PFSK-1 (cell line): ENCODE data around the gene B3GNT4.

Source experiments
- FOXP2 ChIP-seq: optimal IDR thresholded peaks from 2 replicates; pipeline ENCODE3; 2011; ENCODE audit warnings: borderline replicate concordance, control low read depth, inconsistent platforms; ENCODE audit not compliant: insufficient read depth; ENCODE audit errors: extremely low read length, extremely low read depth
- POLR2AphosphoS5 ChIP-seq: IDR thresholded peaks from 2 replicates; pipeline ENCODE4 v1.6.1; 2012; ENCODE audit warnings: low read depth, mild to moderate bottlenecking, control low read depth, low read length, moderate library complexity
- SIN3A ChIP-seq: IDR thresholded peaks from 2 replicates; pipeline ENCODE4 v1.6.1; 2012; ENCODE audit warnings: mild to moderate bottlenecking, low read length, moderate library complexity, borderline replicate concordance; ENCODE audit not compliant: insufficient read depth
- TAF1 ChIP-seq: IDR thresholded peaks from 2 replicates; pipeline ENCODE4 v1.6.1; 2012; ENCODE audit warnings: low read length, control low read depth, borderline replicate concordance; ENCODE audit not compliant: insufficient read depth
- TF ChIP-seq, protein P1 (sequence below), 2 experiments: IDR thresholded peaks; 2 replicates each; pipeline versions ENCODE4 v1.6.1 to v1.8.0; 2011 to 2012; ENCODE audit warnings: low read depth in 2 of 2, low read length in 2 of 2, control low read depth in 1 of 2, inconsistent platforms in 1 of 2, mild to moderate bottlenecking in 1 of 2, moderate library complexity in 1 of 2; ENCODE audit not compliant: insufficient read depth in 1 of 2

Gene B3GNT4

DNA sequence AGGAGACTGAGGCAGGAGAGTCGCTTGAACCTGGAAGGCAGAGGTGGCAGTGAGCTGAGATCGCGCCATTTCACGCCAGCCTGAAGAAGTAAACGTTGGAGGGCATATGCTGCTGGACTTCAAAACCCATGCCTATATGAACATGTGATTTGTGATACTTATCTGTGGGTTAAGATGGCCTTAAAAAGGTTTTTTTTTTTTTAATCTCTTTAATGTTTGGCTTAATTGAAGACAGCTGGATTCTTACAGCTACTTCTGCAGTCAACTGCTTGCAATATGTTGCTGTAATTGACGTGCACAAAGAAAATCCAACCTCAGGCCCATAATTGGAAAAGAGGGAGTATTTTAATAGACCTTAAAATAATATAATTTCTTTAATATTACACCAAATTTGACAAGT is 1.5 kb upstream of the B3GNT4 start:
- TF ChIP-seq SIN3A = no peak
- no peak for TF ChIP-seq FOXP2
- no peak for TF ChIP-seq POLR2AphosphoS5
- TF ChIP-seq, protein P1, sequence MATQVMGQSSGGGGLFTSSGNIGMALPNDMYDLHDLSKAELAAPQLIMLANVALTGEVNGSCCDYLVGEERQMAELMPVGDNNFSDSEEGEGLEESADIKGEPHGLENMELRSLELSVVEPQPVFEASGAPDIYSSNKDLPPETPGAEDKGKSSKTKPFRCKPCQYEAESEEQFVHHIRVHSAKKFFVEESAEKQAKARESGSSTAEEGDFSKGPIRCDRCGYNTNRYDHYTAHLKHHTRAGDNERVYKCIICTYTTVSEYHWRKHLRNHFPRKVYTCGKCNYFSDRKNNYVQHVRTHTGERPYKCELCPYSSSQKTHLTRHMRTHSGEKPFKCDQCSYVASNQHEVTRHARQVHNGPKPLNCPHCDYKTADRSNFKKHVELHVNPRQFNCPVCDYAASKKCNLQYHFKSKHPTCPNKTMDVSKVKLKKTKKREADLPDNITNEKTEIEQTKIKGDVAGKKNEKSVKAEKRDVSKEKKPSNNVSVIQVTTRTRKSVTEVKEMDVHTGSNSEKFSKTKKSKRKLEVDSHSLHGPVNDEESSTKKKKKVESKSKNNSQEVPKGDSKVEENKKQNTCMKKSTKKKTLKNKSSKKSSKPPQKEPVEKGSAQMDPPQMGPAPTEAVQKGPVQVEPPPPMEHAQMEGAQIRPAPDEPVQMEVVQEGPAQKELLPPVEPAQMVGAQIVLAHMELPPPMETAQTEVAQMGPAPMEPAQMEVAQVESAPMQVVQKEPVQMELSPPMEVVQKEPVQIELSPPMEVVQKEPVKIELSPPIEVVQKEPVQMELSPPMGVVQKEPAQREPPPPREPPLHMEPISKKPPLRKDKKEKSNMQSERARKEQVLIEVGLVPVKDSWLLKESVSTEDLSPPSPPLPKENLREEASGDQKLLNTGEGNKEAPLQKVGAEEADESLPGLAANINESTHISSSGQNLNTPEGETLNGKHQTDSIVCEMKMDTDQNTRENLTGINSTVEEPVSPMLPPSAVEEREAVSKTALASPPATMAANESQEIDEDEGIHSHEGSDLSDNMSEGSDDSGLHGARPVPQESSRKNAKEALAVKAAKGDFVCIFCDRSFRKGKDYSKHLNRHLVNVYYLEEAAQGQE (IDR thresholded peaks at IDR 0.05; ENCODE audit: insufficient read depth in 1 of 2, low read depth in 2 of 2, low read length in 2 of 2) = no peak
- no peak for TF ChIP-seq TAF1

DNA sequence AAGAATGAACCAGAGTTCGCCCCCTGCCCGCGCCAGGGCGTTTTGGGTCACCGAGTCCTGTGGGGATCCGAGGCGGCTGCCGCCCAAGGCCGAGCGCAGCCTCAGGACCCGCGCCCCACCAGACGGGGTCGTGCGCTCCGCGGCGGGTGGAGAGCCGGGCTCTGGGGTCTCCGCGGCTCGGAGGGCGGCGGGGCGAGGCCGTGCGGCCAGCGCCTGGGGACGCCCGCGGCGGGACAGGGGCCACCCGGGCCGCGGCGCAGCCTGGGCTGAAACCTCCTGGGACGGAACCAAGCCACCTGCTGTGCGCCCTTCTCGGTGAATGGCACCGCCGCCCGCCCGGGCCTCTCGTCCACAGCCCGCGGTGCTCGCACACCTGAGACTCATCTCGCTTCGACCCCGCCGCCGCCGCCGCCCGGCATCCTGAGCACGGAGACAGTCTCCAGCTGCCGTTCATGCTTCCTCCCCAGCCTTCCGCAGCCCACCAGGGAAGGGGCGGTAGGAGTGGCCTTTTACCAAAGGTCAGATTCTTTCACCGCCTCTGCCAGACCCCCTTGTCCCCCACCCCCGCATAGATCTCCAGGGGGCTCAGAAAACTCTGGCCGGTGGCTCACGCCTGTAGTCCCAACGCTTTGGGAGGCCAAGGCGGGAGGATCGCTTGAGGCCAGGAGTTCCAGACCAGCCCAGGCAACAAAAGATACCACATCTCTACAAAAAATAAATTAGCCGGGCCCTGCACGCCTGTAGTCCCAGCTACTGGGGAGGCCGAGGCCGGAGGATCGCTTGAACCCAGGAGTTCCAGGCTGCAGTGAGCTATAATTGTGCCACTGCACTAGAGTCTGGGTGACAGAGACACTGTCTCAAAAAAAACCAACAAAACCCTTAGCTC is 901 bp downstream of the B3GNT4 start:
- TF ChIP-seq, protein P1 (IDR thresholded peaks at IDR 0.05; ENCODE audit: insufficient read depth in 1 of 2, low read depth in 2 of 2, low read length in 2 of 2) = no peak
- no peak for TF ChIP-seq TAF1
- TF ChIP-seq SIN3A = no peak
- no peak for TF ChIP-seq POLR2AphosphoS5
- no peak for TF ChIP-seq FOXP2

DNA sequence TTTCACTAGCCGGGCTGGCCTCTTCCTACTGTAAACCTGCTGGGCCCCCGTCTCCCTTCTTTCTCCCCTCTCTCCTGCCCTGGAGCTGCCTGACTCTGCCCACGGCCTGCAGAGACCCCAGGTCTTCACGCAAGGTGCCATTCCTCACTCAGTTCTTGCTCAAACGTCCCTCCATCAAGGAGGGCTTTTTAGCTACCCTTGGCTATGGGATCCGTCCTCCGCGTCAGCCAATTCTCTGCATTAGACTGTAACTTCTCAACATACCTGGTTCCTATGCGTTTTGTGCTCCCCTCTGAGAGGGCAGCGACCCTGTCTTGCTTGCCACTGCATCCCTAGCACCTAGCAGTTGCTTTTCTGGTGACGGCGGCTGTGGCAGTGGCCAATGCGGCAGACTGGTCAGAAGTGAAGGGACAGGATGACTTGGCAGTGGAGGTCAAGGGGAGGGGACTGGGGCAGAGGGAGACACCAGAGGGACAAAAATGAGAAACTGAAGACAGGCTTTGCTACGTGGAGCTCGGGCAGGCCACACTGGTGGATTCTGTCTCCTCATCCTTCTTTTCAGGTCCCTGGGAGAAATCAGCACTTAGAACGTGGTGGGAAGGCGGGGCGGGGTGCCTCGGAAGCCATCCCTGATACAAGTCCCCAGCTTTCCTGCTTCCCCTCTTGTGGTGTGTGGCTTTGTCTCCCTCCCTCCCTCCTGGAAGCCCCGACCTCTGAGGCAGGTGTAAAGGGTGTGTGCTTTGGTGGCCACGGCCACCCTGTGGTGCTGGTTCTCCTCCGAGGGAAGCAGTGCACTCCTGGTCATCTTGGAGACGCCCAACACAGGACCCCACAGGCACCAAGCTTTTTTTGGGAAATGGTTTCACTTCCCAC is 1.8 kb downstream of the B3GNT4 start:
- TF ChIP-seq SIN3A (no peak), FOXP2 (no peak), POLR2AphosphoS5 (no peak), TAF1 (no peak)
- TF ChIP-seq, protein P1 (IDR thresholded peaks at IDR 0.05; ENCODE audit: insufficient read depth in 1 of 2, low read depth in 2 of 2, low read length in 2 of 2) = no peak

DNA sequence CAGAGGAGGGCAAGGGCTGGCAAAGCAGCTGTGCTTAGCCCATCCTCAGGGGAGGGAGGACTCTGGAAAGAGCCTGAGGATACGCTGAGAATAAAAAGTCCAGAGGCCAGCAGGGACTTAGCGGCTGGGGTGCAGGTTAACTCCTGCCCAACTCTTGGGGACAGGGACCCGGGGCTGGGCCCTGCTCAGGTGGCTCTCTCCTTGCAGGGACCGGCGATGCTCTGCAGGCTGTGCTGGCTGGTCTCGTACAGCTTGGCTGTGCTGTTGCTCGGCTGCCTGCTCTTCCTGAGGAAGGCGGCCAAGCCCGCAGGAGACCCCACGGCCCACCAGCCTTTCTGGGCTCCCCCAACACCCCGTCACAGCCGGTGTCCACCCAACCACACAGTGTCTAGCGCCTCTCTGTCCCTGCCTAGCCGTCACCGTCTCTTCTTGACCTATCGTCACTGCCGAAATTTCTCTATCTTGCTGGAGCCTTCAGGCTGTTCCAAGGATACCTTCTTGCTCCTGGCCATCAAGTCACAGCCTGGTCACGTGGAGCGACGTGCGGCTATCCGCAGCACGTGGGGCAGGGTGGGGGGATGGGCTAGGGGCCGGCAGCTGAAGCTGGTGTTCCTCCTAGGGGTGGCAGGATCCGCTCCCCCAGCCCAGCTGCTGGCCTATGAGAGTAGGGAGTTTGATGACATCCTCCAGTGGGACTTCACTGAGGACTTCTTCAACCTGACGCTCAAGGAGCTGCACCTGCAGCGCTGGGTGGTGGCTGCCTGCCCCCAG is 2.8 kb downstream of the B3GNT4 start:
- TF ChIP-seq SIN3A (no peak), TAF1 (no peak), FOXP2 (no peak), POLR2AphosphoS5 (no peak; the same call in 1 of the 2 replicates)
- TF ChIP-seq, protein P1 (IDR thresholded peaks at IDR 0.05; ENCODE audit: insufficient read depth in 1 of 2, low read depth in 2 of 2, low read length in 2 of 2) = no peak
